HepG2 (cell line): ENCODE measurements around the gene FASTK. TPM values are rescaled to one million over a fixed set of nuclear protein-coding genes. Genes with fewer than 3 reads are reported as not detected.
A peak's percentile ranks its signal among the peaks of the same experiment; 100 is the strongest.

Source experiments
- DR1 ChIP-seq: sonication (generic); formaldehyde crosslinking; IDR thresholded peaks from 2 replicates; pipeline ENCODE4 v1.8.0; 2021; ENCODE audit warnings: mild to moderate bottlenecking, missing genetic modification reagents, inconsistent platforms
- HNF4A ChIP-seq: sonication (generic); formaldehyde crosslinking; IDR thresholded peaks from 2 replicates; pipeline ENCODE4 v1.4.0; 2020; ENCODE audit warnings: missing genetic modification reagents
- JDP2 ChIP-seq: sonication (generic); formaldehyde crosslinking; IDR thresholded peaks from 2 replicates; pipeline ENCODE4 v1.8.1; 2022; ENCODE audit warnings: missing genetic modification reagents, borderline replicate concordance
- MATR3 ChIP-seq: sonication (generic); formaldehyde crosslinking; IDR thresholded peaks from 2 replicates; pipeline ENCODE4 v1.4.0; 2020; ENCODE audit warnings: missing genetic modification reagents
- RBM22 ChIP-seq: fragments of 200-400 bp; formaldehyde crosslinking; optimal IDR thresholded peaks from 2 replicates; pipeline ENCODE3; 2017; ENCODE audit warnings: mild to moderate bottlenecking, low read length, moderate library complexity
- RFXAP ChIP-seq: sonication (generic); formaldehyde crosslinking; IDR thresholded peaks from 2 replicates; pipeline ENCODE4 v1.4.0; 2020; ENCODE audit warnings: missing genetic modification reagents, borderline replicate concordance
- RXRB ChIP-seq: IDR thresholded peaks from 2 replicates; pipeline ENCODE4 v1.6.1; 2016; ENCODE audit warnings: borderline replicate concordance, missing genetic modification reagents, missing compliant biosample characterization
- SNAPC5 ChIP-seq: sonication (generic); formaldehyde crosslinking; IDR thresholded peaks from 2 replicates; pipeline ENCODE4 v1.8.1; 2023; ENCODE audit warnings: mild to moderate bottlenecking, missing genetic modification reagents, borderline replicate concordance
- XBP1 ChIP-seq: sonication (generic); formaldehyde crosslinking; IDR thresholded peaks from 2 replicates; pipeline ENCODE4 v1.5.0; 2020; ENCODE audit warnings: missing genetic modification reagents
- ZNF543 ChIP-seq: sonication (generic); formaldehyde crosslinking; IDR thresholded peaks from 2 replicates; pipeline ENCODE4 v1.4.0; 2020; ENCODE audit warnings: mild to moderate bottlenecking, missing genetic modification reagents
- ZNF567 ChIP-seq: sonication (generic); formaldehyde crosslinking; IDR thresholded peaks from 2 replicates; pipeline ENCODE4 v1.8.1; 2023; ENCODE audit warnings: mild to moderate bottlenecking, missing genetic modification reagents, borderline replicate concordance
- ZNF580 ChIP-seq: IDR thresholded peaks from 2 replicates; pipeline ENCODE4 v1.6.1; 2016; ENCODE audit warnings: low read depth, borderline replicate concordance
- ZNF678 ChIP-seq: sonication (generic); formaldehyde crosslinking; IDR thresholded peaks from 2 replicates; pipeline ENCODE4 v1.4.0; 2020; ENCODE audit warnings: mild to moderate bottlenecking, missing genetic modification reagents
- ZNF850 ChIP-seq: sonication (generic); formaldehyde crosslinking; conservative IDR thresholded peaks from 2 replicates; pipeline ENCODE4 v1.9.0; 2021; ENCODE audit warnings: mild to moderate bottlenecking, missing genetic modification reagents
- ZUFSP ChIP-seq: sonication (generic); formaldehyde crosslinking; IDR thresholded peaks from 2 replicates; pipeline ENCODE4 v1.9.0; 2021; ENCODE audit warnings: missing genetic modification reagents, mild to moderate bottlenecking, borderline replicate concordance
- polyA plus RNA-seq, 8 experiments: library from polyadenylated mRNA; depleted of rRNA in 3 of 8; stranded (reverse) in 7 of 8; unstranded in 1 of 8; fragments of >200 nt; fragmentation: Illumina TruSeq in 4 of 8; extraction: Trizol in 4 of 8; gene quantifications; 2 replicates each; pipeline versions ENCODE4 v1.2.1 to v1.2.3, GENCODE V29; 2011 to 2016; ENCODE audit warnings: low read depth in 4 of 8, missing spikeins in 1 of 8, mixed read lengths in 1 of 8; ENCODE audit not compliant: insufficient read depth in 1 of 8
- total RNA-seq, 5 experiments: library from RNA; depleted of rRNA; stranded (reverse); fragments of >200 nt; fragmentation: Illumina TruSeq; extraction: Trizol; gene quantifications; 2 replicates each; pipeline ENCODE4 v1.2.3, GENCODE V29; 2016; ENCODE audit warnings: low read depth in 1 of 5
- TF ChIP-seq, protein P1 (sequence below): sonication (generic); formaldehyde crosslinking; IDR thresholded peaks from 2 replicates; pipeline ENCODE4 v1.5.1; 2020; ENCODE audit warnings: mild to moderate bottlenecking, moderate library complexity, missing genetic modification reagents
- TF ChIP-seq, protein P2 (sequence below): sonication (generic); formaldehyde crosslinking; IDR thresholded peaks from 2 replicates; pipeline ENCODE4 v1.4.0; 2020; ENCODE audit warnings: missing genetic modification reagents
- TF ChIP-seq, protein P3 (sequence below): sonication (generic); formaldehyde crosslinking; IDR thresholded peaks from 2 replicates; pipeline ENCODE4 v1.4.0; 2020; ENCODE audit warnings: missing genetic modification reagents

FASTK gene
- total and polyA plus RNA-seq, 2 of the 13 experiments (the other 11 are each of a cell fraction or from before 2014, with no cell fraction given): 52.9 to 55.7 TPM

DNA sequence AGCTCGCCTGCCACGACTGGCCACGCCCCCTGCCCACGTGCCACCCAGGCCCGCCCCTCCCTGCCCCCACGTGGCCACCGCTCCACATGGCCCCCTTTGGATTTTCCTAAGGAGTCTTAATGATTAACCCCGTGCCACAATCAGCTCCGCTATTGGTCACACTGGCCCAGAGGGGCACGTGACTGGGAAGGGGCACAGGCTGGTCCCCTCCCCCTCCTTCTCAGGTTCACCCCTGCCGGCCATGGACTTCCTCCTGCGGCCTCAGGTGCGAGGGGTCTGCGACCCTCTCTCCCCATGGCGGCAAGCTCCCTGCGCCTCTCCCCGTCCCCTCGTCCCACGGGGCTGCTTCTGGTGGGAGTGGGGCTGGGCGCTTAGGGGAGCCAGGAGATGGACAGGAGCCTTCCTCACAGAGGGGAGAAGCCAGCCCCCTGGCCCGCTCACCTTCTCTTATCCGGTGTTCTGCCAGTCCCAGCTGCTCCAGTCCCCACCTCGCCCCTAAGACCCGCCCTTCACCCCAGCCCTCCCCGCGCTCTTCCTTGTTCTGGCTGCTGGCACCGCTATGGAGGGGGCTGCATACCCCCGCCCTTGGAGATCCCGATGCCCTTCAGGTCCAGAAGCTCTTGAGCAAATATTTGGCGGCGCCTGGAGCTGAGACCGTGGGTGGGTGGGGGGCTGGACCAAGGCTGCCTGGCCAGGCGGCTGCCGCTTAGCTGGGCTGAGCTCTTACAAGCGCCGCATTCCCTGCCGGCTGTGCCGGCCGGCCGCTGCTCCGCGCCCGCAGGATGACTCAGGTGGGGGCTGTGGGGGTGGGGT, 18.0 kb downstream of the FASTK start (continued):
- no peak for TF ChIP-seq ZNF580 (CRISPR knock-in tag)
- TF ChIP-seq SNAPC5 (CRISPR knock-in tag): no peak
- TF ChIP-seq JDP2: no peak
- TF ChIP-seq RXRB (CRISPR knock-in tag): no peak
- no peak for TF ChIP-seq MATR3
- TF ChIP-seq ZNF567: no peak
- no peak for TF ChIP-seq ZNF850
- TF ChIP-seq ZUFSP: no peak
- TF ChIP-seq RBM22: no peak
- TF ChIP-seq, protein P1, sequence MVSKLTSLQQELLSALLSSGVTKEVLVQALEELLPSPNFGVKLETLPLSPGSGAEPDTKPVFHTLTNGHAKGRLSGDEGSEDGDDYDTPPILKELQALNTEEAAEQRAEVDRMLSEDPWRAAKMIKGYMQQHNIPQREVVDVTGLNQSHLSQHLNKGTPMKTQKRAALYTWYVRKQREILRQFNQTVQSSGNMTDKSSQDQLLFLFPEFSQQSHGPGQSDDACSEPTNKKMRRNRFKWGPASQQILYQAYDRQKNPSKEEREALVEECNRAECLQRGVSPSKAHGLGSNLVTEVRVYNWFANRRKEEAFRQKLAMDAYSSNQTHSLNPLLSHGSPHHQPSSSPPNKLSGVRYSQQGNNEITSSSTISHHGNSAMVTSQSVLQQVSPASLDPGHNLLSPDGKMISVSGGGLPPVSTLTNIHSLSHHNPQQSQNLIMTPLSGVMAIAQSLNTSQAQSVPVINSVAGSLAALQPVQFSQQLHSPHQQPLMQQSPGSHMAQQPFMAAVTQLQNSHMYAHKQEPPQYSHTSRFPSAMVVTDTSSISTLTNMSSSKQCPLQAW: peak; percentile 97
- no peak for TF ChIP-seq DR1
- no peak for TF ChIP-seq XBP1
- TF ChIP-seq ZNF678 (CRISPR knock-in tag): no peak
- TF ChIP-seq HNF4A (CRISPR knock-in tag): no peak; the same call in none of the 2 replicates
- no peak for TF ChIP-seq RFXAP (CRISPR knock-in tag)
- TF ChIP-seq, protein P2, sequence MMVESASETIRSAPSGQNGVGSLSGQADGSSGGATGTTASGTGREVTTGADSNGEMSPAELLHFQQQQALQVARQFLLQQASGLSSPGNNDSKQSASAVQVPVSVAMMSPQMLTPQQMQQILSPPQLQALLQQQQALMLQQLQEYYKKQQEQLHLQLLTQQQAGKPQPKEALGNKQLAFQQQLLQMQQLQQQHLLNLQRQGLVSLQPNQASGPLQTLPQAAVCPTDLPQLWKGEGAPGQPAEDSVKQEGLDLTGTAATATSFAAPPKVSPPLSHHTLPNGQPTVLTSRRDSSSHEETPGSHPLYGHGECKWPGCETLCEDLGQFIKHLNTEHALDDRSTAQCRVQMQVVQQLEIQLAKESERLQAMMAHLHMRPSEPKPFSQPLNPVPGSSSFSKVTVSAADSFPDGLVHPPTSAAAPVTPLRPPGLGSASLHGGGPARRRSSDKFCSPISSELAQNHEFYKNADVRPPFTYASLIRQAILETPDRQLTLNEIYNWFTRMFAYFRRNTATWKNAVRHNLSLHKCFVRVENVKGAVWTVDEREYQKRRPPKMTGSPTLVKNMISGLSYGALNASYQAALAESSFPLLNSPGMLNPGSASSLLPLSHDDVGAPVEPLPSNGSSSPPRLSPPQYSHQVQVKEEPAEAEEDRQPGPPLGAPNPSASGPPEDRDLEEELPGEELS (CRISPR knock-in tag): no peak
- 0 out of 2 replicates have a peak, but pooled peaks have one; percentile 48 for TF ChIP-seq ZNF543 (CRISPR knock-in tag)
- TF ChIP-seq, protein P3, sequence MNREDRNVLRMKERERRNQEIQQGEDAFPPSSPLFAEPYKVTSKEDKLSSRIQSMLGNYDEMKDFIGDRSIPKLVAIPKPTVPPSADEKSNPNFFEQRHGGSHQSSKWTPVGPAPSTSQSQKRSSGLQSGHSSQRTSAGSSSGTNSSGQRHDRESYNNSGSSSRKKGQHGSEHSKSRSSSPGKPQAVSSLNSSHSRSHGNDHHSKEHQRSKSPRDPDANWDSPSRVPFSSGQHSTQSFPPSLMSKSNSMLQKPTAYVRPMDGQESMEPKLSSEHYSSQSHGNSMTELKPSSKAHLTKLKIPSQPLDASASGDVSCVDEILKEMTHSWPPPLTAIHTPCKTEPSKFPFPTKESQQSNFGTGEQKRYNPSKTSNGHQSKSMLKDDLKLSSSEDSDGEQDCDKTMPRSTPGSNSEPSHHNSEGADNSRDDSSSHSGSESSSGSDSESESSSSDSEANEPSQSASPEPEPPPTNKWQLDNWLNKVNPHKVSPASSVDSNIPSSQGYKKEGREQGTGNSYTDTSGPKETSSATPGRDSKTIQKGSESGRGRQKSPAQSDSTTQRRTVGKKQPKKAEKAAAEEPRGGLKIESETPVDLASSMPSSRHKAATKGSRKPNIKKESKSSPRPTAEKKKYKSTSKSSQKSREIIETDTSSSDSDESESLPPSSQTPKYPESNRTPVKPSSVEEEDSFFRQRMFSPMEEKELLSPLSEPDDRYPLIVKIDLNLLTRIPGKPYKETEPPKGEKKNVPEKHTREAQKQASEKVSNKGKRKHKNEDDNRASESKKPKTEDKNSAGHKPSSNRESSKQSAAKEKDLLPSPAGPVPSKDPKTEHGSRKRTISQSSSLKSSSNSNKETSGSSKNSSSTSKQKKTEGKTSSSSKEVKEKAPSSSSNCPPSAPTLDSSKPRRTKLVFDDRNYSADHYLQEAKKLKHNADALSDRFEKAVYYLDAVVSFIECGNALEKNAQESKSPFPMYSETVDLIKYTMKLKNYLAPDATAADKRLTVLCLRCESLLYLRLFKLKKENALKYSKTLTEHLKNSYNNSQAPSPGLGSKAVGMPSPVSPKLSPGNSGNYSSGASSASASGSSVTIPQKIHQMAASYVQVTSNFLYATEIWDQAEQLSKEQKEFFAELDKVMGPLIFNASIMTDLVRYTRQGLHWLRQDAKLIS (CRISPR knock-in tag): no peak
